NT2/D1 (cell line): Measurements from ENCODE around the gene ZMYND19.

Experiments used
- SUZ12 ChIP-seq: IDR thresholded peaks from 2 replicates; pipeline ENCODE4 v1.6.1; 2011; ENCODE audit not compliant: insufficient read length, insufficient read depth; ENCODE audit errors: extremely low read depth
- ZNF274 ChIP-seq: IDR thresholded peaks from 2 replicates; pipeline ENCODE4 v1.6.1; 2011; ENCODE audit warnings: mild to moderate bottlenecking, low read depth, low read length

GRCh38 chr9:137555179-137555578, 35.1 kb downstream of the ZMYND19 start:
- TF ChIP-seq ZNF274 (no peak), SUZ12 (no peak)
